Sigmoid colon (tissue), 7 donors: ENCODE data around the gene TPRX1. TPM values are rescaled to one million over a fixed set of nuclear protein-coding genes. Genes with fewer than 3 reads are reported as not detected.
"Not testable (repeated sequence)": the region's sequence is repeated elsewhere in the genome, so short reads cannot be mapped to it uniquely, and the experiment has no call there.

Experiments used
- DNase-seq: peaks from one replicate; pipeline ENCODE4 v3.0.0-alpha.2; 2019
- H3K27ac ChIP-seq, 4 donors: fragments of 200-600 bp; sonication (generic); one replicate each; pipeline ENCODE4 v1.5.1; 2016 to 2019; ENCODE audit warnings: mild to moderate bottlenecking in 1 of 4
- H3K27me3 ChIP-seq, 3 donors: fragments of 200-600 bp; sonication (generic); one replicate each; pipeline ENCODE4 v1.5.1; 2019; ENCODE audit warnings: mild to moderate bottlenecking in 1 of 3
- H3K36me3 ChIP-seq, 4 donors: fragments of 200-600 bp; sonication (generic); one replicate each; pipeline ENCODE4 v1.5.1; 2016 to 2019
- H3K4me1 ChIP-seq, 4 donors: fragments of 200-600 bp; sonication (generic); one replicate each; pipeline ENCODE4 v1.5.1; 2017 to 2019
- H3K4me3 ChIP-seq, 4 donors: fragments of 200-600 bp; sonication (generic); one replicate each; pipeline ENCODE4 v1.5.1; 2017 to 2019; ENCODE audit warnings: mild to moderate bottlenecking in 2 of 4, moderate library complexity in 1 of 4
- H3K9me3 ChIP-seq, 4 donors: fragments of 200-600 bp in 3 of 4; sonication (generic) in 3 of 4; one replicate each; pipeline versions ENCODE4 v1.5.1 to v1.6.1; 2013 to 2019
- CTCF ChIP-seq, 4 experiments: fragments of 450-650 bp in 3 of 4; fragments of 200-600 bp in 1 of 4; IDR thresholded peaks; one replicate each; pipeline ENCODE4 v1.5.1; 2016 to 2019; ENCODE audit warnings: antibody characterized with exemption in 4 of 4, mild to moderate bottlenecking in 3 of 4, moderate library complexity in 2 of 4
- EP300 ChIP-seq, 4 donors: sonication (generic); formaldehyde crosslinking; IDR thresholded peaks; one replicate each; pipeline ENCODE4 v1.6.1; 2017; ENCODE audit warnings: antibody characterized with exemption in 4 of 4
- POLR2A ChIP-seq, 2 donors: fragments of 450-650 bp; IDR thresholded peaks; one replicate each; pipeline ENCODE4 v1.6.1; 2016; ENCODE audit warnings: antibody characterized with exemption in 2 of 2, mild to moderate bottlenecking in 2 of 2, moderate library complexity in 2 of 2
- POLR2AphosphoS5 ChIP-seq, 4 donors: sonication (generic); formaldehyde crosslinking; IDR thresholded peaks; one replicate each; pipeline ENCODE4 v1.6.1; 2017; ENCODE audit warnings: antibody characterized with exemption in 4 of 4
- whole genome bisulfite sequencing, 2 donors: extraction: QIAGEN DNeasy Blood & Tissue Kit; methylation state at CpG; one replicate each; pipeline ENCODE4 v1.1.7; 2013; 5-methylcytosine and 5-hydroxymethylcytosine counted together
- intact Hi-C: fragments of 100-400 bp; cut with DNase I; formaldehyde crosslinking; loops from one replicate; pipeline ENCODE4 v1.15.1; 2023
- polyA plus RNA-seq, 3 donors: library from polyadenylated mRNA; stranded (reverse); fragments of 200-250 nt; gene quantifications; one replicate each; pipeline ENCODE4 v1.2.3, GENCODE V29; 2013
- total RNA-seq, 4 donors: library from RNA; depleted of rRNA; stranded (reverse); fragments of >200 nt; gene quantifications; one replicate each; pipeline ENCODE4 v1.1.0, GENCODE V29; 2016
- donor health status: healthy with polysubstance abuse.
- donor health status: Bipolar disorder and iron deficiency.
- donor health status: healthy.

TPRX1 gene
- total and polyA plus RNA-seq, 7 donors: not detected

- WGBS, 2 donors: 94 to 95% methylated on average over 7 of the region's 7 CpGs
- intact Hi-C loops: no loop called here
- no peaks in the 10 kb centered on the region for H3K27me3 ChIP-seq
- TF ChIP-seq EP300 (IDR thresholded peaks at IDR 0.05): no peak
- H3K27ac ChIP-seq: peak overlapping the region in 2 of 4 donors; percentile 26
- DNase-seq: no peak
- peaks cover 0 to 35% (median 26%) of the 10 kb centered on the region in 4 donors for H3K4me1 ChIP-seq
- H3K4me3 ChIP-seq: no peak overlapping the region
- no peaks in the 10 kb centered on the region for H3K9me3 ChIP-seq
- peaks cover 16 to 59% (median 35%) of the 10 kb centered on the region in 4 donors for H3K36me3 ChIP-seq
These were observed 17.8 kb downstream of the TPRX1 start for GRCh38 chr19:47786566-47786965.

GRCh38 chr19:47781590-47782262 is 22.6 kb downstream of the TPRX1 start:
- Histone ChIP-seq H3K4me1 (peaks cover 0 to 55% (median 49%) of the 10 kb centered on the region in 4 donors), H3K4me3 (peak overlapping the region in 2 of 4 donors; percentile 85 to 89), H3K36me3 (peaks cover 16 to 57% (median 39%) of the 10 kb centered on the region in 4 donors), H3K9me3 (no peaks in the 10 kb centered on the region), H3K27ac (peak overlapping the region; percentile 96 to 100 (median 97)), H3K27me3 (no peaks in the 10 kb centered on the region)
- intact Hi-C loops: loop anchor here (5.0 kb wide), 1 partner anchor 69 kb away; the partner anchor contains the start of gene EHD2
- 28 to 60% methylated on average over 9 of the region's 9 CpGs for WGBS, 2 donors
- DNase-seq: peak; percentile 86
- TF ChIP-seq POLR2A (IDR thresholded peaks at IDR 0.05) (no peak), POLR2AphosphoS5 (IDR thresholded peaks at IDR 0.05) (peak in 1 of 4 donors; percentile 49), EP300 (IDR thresholded peaks at IDR 0.05) (no peak)

GRCh38 chr19:47780215-47780551 is 24.2 kb downstream of the TPRX1 start:
- H3K4me3 ChIP-seq: peak overlapping the region; percentile 85 to 97 (median 90)

GRCh38 chr19:47779524-47780214 is 24.7 kb downstream of the TPRX1 start:
- Histone ChIP-seq H3K27ac (peak overlapping the region; percentile 96 to 100 (median 97)), H3K36me3 (peaks cover 5 to 36% (median 24%) of the 10 kb centered on the region in 4 donors), H3K27me3 (no peaks in the 10 kb centered on the region), H3K4me1 (peaks cover 0 to 55% (median 49%) of the 10 kb centered on the region in 4 donors), H3K9me3 (no peaks in the 10 kb centered on the region), H3K4me3 (peak overlapping the region; percentile 85 to 97 (median 90))
- peak; percentile 90 for DNase-seq
- intact Hi-C loops: loop anchor here (2.0 to 5.0 kb wide), 2 partner anchors 35 to 67 kb away; partner anchors contain the start of genes EHD2 and NOP53
- 12 to 55% methylated on average over 24 of the region's 24 CpGs for WGBS, 2 donors
- TF ChIP-seq POLR2A (IDR thresholded peaks at IDR 0.05) (peak; percentile 23 to 75), EP300 (IDR thresholded peaks at IDR 0.05) (peak in 3 of 4 donors; percentile 37 to 80 (median 74)), CTCF (IDR thresholded peaks at IDR 0.05) (no peak), POLR2AphosphoS5 (IDR thresholded peaks at IDR 0.05) (peak; percentile 69 to 91 (median 89))

More at GRCh38 chr19:47780215-47780551, 24.2 kb downstream of the TPRX1 start:
- intact Hi-C loops: loop anchor here (5.0 kb wide), 1 partner anchor 68 kb away; the partner anchor contains the start of gene EHD2
- H3K36me3 ChIP-seq: peaks cover 6 to 42% (median 29%) of the 10 kb centered on the region in 4 donors
- H3K4me1 ChIP-seq: peaks cover 0 to 55% (median 49%) of the 10 kb centered on the region in 4 donors
- 38 to 72% methylated on average over 9 of the region's 9 CpGs for WGBS, 2 donors
- DNase-seq: no peak
- no peaks in the 10 kb centered on the region for H3K9me3 ChIP-seq
- no peaks in the 10 kb centered on the region for H3K27me3 ChIP-seq
- no peak for TF ChIP-seq EP300 (IDR thresholded peaks at IDR 0.05)
- H3K27ac ChIP-seq: peak overlapping the region; percentile 96 to 100 (median 97)

- H3K9me3 ChIP-seq: no peaks in the 10 kb centered on the region
- H3K27me3 ChIP-seq: no peaks in the 10 kb centered on the region
- intact Hi-C loops: loop anchor here (2.0 kb wide), 1 partner anchor 34 kb away; the partner anchor contains the start of gene NOP53
- WGBS, 2 donors: 1% methylated on average over 20 of the region's 20 CpGs
- H3K36me3 ChIP-seq: peaks cover 5 to 29% (median 17%) of the 10 kb centered on the region in 4 donors
- TF ChIP-seq POLR2AphosphoS5 (IDR thresholded peaks at IDR 0.05) (peak in 1 of 4 donors; percentile 8), POLR2A (IDR thresholded peaks at IDR 0.05) (no peak)
- H3K4me3 ChIP-seq: peak overlapping the region; percentile 85 to 97 (median 90)
- H3K4me1 ChIP-seq: peaks cover 0 to 55% (median 49%) of the 10 kb centered on the region in 4 donors
- DNase-seq: peak; percentile 85
- peak overlapping the region; percentile 96 to 100 (median 97) for H3K27ac ChIP-seq
These were observed 25.4 kb downstream of the TPRX1 start for GRCh38 chr19:47778954-47779351.

GRCh38 chr19:47778049-47778953 is 26.1 kb downstream of the TPRX1 start, which contains the start of gene SELENOW:
TSS of gene SELENOW (plus strand) at chr19:47778703. CDS start at chr19:47778786, 83 bp downstream.
- H3K4me3 ChIP-seq: peak within 1 kb of the TSS; percentile 85 to 97 (median 90)
- H3K36me3 ChIP-seq: peaks cover 5 to 23% (median 14%) of the 10 kb centered on the region in 4 donors
- WGBS, 2 donors: 0 to 1% methylated on average over 65 of the region's 65 CpGs
- H3K9me3 ChIP-seq: no peaks in the 10 kb centered on the region
- no peaks in the 10 kb centered on the region for H3K27me3 ChIP-seq
- peak; percentile 99 for TF ChIP-seq POLR2A (IDR thresholded peaks at IDR 0.05)
- TF ChIP-seq EP300 (IDR thresholded peaks at IDR 0.05): no peak
- TF ChIP-seq CTCF (IDR thresholded peaks at IDR 0.05): no peak
- TF ChIP-seq POLR2AphosphoS5 (IDR thresholded peaks at IDR 0.05): peak; percentile 99 to 100 (median 100)
- H3K4me1 ChIP-seq: peaks cover 0 to 51% (median 47%) of the 10 kb centered on the region in 4 donors
- intact Hi-C loops: loop anchor here (2.0 kb wide), 1 partner anchor 34 kb away; the partner anchor contains the start of gene NOP53
- peak within 1 kb of the TSS; percentile 96 to 100 (median 97) for H3K27ac ChIP-seq
- DNase-seq: peak; percentile 88

GRCh38 chr19:47777245-47778048 is 26.9 kb downstream of the TPRX1 start:
- WGBS, 2 donors: 26 to 70% methylated on average over 23 of the region's 23 CpGs
- H3K36me3 ChIP-seq: peaks cover 5 to 14% (median 10%) of the 10 kb centered on the region in 4 donors
- H3K27ac ChIP-seq: peak overlapping the region; percentile 96 to 100 (median 97)

More at GRCh38 chr19:47777245-47778048, 26.9 kb downstream of the TPRX1 start:
- H3K4me3 ChIP-seq: peak overlapping the region; percentile 85 to 97 (median 90)
- H3K9me3 ChIP-seq, H3K27me3 ChIP-seq, DNase-seq: not testable (repeated sequence)
- intact Hi-C loops: loop anchor here (2.0 kb wide), 1 partner anchor 33 kb away; the partner anchor contains the start of gene NOP53
- peaks cover 0 to 43% (median 41%) of the 10 kb centered on the region in 4 donors for H3K4me1 ChIP-seq
